Neutrophil (primary cell): Measurements from ENCODE around the gene SNX10.

Experiments
- H3K27ac ChIP-seq: fragments of 200-600 bp; sonication (generic); 2 replicates; pipeline ENCODE4 v1.5.1; 2016; ENCODE audit warnings: mild to moderate bottlenecking, moderate library complexity
- H3K27me3 ChIP-seq: fragments of 200-600 bp; sonication (generic); 2 replicates; pipeline ENCODE4 v1.6.0; 2016; ENCODE audit warnings: mild to moderate bottlenecking
- H3K36me3 ChIP-seq: fragments of 200-600 bp; sonication (generic); 2 replicates; pipeline ENCODE4 v1.5.1; 2017
- H3K4me1 ChIP-seq, 2 experiments: fragments of 200-600 bp in 1 of 2; sonication (generic) in 1 of 2; 1 replicate in 1 of 2; 2 replicates in 1 of 2; pipeline versions ENCODE4 v1.5.1 to v1.6.1; 2013 to 2016; ENCODE audit warnings: low read depth in 1 of 2, low read length in 1 of 2, mild to moderate bottlenecking in 1 of 2, moderate library complexity in 1 of 2; ENCODE audit not compliant: control insufficient read depth in 1 of 2, insufficient read depth in 1 of 2
- H3K4me3 ChIP-seq, 2 experiments: fragments of 200-600 bp in 1 of 2; sonication (generic) in 1 of 2; 1 replicate in 1 of 2; 2 replicates in 1 of 2; pipeline ENCODE4 v1.5.1; 2013 to 2016; ENCODE audit warnings: low read depth in 1 of 2, low read length in 1 of 2, mild to moderate bottlenecking in 1 of 2, moderate library complexity in 1 of 2
- H3K9me3 ChIP-seq: fragments of 200-600 bp; sonication (generic); 2 replicates; pipeline ENCODE4 v1.5.1; 2016
- TF ChIP-seq, protein P1 (sequence below): fragments of 200-600 bp; sonication (generic); IDR thresholded peaks from 2 replicates; pipeline ENCODE4 v1.5.1; 2016; ENCODE audit warnings: antibody characterized with exemption

The SNX10 gene

GRCh38 chr7:26417911-26418413 lies 126.3 kb downstream of the SNX10 start:
- TF ChIP-seq, protein P1, sequence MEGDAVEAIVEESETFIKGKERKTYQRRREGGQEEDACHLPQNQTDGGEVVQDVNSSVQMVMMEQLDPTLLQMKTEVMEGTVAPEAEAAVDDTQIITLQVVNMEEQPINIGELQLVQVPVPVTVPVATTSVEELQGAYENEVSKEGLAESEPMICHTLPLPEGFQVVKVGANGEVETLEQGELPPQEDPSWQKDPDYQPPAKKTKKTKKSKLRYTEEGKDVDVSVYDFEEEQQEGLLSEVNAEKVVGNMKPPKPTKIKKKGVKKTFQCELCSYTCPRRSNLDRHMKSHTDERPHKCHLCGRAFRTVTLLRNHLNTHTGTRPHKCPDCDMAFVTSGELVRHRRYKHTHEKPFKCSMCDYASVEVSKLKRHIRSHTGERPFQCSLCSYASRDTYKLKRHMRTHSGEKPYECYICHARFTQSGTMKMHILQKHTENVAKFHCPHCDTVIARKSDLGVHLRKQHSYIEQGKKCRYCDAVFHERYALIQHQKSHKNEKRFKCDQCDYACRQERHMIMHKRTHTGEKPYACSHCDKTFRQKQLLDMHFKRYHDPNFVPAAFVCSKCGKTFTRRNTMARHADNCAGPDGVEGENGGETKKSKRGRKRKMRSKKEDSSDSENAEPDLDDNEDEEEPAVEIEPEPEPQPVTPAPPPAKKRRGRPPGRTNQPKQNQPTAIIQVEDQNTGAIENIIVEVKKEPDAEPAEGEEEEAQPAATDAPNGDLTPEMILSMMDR, result no peak
- Histone ChIP-seq H3K4me3 (no peak overlapping the region), H3K9me3 (no peaks in the 10 kb centered on the region), H3K27ac (no peak overlapping the region), H3K27me3 (peaks cover 20% of the 10 kb centered on the region), H3K4me1 (no peaks in the 10 kb centered on the region), H3K36me3 (no peaks in the 10 kb centered on the region)

DNA sequence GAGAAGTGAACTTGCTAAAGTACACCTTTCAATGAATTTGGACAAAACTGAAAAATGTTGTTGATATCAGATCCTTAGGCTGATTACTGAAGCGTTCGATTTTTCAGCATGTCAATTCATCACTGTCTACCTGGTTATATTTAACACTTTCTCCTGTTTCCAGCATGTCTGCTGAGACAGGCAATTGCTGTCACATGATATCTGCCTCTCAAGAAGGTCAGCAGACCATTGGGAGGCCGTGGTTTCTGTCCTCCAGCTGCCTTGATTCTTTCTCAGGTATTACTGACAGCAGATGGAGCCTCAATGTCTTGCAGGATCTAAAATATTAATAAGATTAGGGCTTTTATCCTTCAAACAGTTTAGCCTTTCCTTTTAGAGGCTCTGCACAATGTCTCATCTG lies 127.5 kb downstream of the SNX10 start:
- Histone ChIP-seq H3K9me3 (no peaks in the 10 kb centered on the region), H3K36me3 (no peaks in the 10 kb centered on the region), H3K4me1 (no peaks in the 10 kb centered on the region), H3K27me3 (peaks cover 20% of the 10 kb centered on the region), H3K27ac (no peak overlapping the region), H3K4me3 (no peak overlapping the region)
- TF ChIP-seq, protein P1, result no peak

DNA sequence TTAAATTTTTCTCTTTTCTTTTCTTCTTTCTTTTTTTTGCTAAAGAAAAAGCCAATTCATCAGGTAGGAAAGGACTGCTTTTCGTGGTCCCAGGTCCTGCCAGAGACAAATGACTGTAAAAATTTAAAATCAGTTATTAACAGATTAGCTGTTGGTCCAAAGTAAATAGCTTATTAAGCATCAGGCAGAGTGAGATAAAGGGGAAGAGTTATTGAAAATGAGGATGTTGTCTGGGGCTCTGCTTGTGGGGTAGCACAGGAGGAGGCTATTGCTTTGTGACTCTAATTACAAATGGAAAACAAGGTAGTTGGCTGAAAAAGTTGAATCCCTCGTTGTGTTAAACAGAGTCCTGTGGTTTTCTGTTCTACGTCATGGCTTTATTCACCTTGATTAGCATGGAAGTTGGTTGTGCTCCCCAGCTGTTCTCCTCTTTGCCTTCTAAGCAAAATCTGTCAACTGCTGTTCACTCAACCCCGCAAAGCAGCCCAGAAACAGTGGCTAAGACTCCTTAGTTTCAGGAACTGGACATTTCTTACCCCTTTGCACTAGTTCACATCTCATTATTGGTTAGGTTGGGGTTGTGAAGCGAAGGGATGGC lies 128.9 kb downstream of the SNX10 start:
- Histone ChIP-seq H3K4me1 (no peaks in the 10 kb centered on the region), H3K27ac (no peak overlapping the region), H3K4me3 (no peak overlapping the region), H3K27me3 (peaks cover 20% of the 10 kb centered on the region), H3K9me3 (no peaks in the 10 kb centered on the region), H3K36me3 (no peaks in the 10 kb centered on the region)
- TF ChIP-seq, protein P1, result no peak

GRCh38 chr7:26422761-26423160 lies 131.1 kb downstream of the SNX10 start:
- H3K4me1 ChIP-seq, result no peaks in the 10 kb centered on the region
- H3K27ac ChIP-seq, result no peak overlapping the region
- H3K9me3 ChIP-seq, result no peaks in the 10 kb centered on the region
- no peak overlapping the region for H3K4me3 ChIP-seq
- peaks cover 19% of the 10 kb centered on the region for H3K27me3 ChIP-seq
- no peaks in the 10 kb centered on the region for H3K36me3 ChIP-seq
- TF ChIP-seq, protein P1, result no peak

DNA sequence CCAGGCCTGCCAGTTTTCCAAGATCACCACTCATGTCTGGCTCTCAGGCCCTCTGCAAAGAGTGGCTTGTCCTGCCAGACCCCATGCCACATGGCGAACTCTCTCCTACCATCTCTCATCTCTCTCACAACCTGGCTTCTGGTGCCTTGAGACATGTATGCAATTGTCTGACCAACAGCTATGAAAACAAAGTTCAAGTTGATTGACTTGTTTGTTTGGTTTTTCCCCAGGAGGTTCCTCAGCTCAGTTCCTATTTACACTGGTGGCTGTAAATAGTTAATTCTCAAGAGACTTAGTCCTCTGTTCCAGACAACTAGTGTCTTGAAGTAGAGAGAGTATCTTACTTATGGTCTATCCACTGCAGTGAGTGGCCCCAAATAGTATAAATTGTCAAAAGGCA lies 131.8 kb downstream of the SNX10 start:
- H3K36me3 ChIP-seq, result no peaks in the 10 kb centered on the region
- no peaks in the 10 kb centered on the region for H3K4me1 ChIP-seq
- TF ChIP-seq, protein P1, result no peak
- peaks cover 17% of the 10 kb centered on the region for H3K27me3 ChIP-seq
- no peak overlapping the region for H3K4me3 ChIP-seq
- no peaks in the 10 kb centered on the region for H3K9me3 ChIP-seq
- H3K27ac ChIP-seq, result no peak overlapping the region
